Uterus (tissue), 4 donors: ENCODE measurements around the gene ZFTA. TPM values are rescaled to one million over a fixed set of nuclear protein-coding genes. Genes with fewer than 3 reads are reported as not detected.

Source experiments
- DNase-seq, 2 donors: peaks; one replicate each; pipeline ENCODE4 v3.0.0-alpha.2; 2019 to 2020
- H3K27ac ChIP-seq, 2 donors: fragments of 200-600 bp; sonication (generic); 1 replicate in 1 of 2; 2 replicates in 1 of 2; pipeline ENCODE4 v1.5.1; 2016 to 2018
- H3K27me3 ChIP-seq, 2 donors: fragments of 200-600 bp; sonication (generic); one replicate each; pipeline ENCODE4 v1.5.1; 2018 to 2019; ENCODE audit warnings: control low read depth in 1 of 2
- H3K36me3 ChIP-seq, 2 donors: fragments of 200-600 bp; sonication (generic); one replicate each; pipeline ENCODE4 v1.5.1; 2019; ENCODE audit warnings: control low read depth in 1 of 2
- H3K4me1 ChIP-seq, 2 donors: fragments of 200-600 bp; sonication (generic); one replicate each; pipeline ENCODE4 v1.5.1; 2018 to 2019; ENCODE audit warnings: control low read depth in 1 of 2
- H3K4me3 ChIP-seq, 2 donors: fragments of 200-600 bp; sonication (generic); 1 replicate in 1 of 2; 2 replicates in 1 of 2; pipeline ENCODE4 v1.5.1; 2018 to 2019; ENCODE audit warnings: mild to moderate bottlenecking in 1 of 2
- H3K9me3 ChIP-seq, 2 donors: fragments of 200-600 bp; sonication (generic); one replicate each; pipeline ENCODE4 v1.5.1; 2019; ENCODE audit warnings: control low read depth in 1 of 2
- CTCF ChIP-seq, 4 experiments: fragments of 200-600 bp in 2 of 4; fragments of 450-650 bp in 2 of 4; sonication (generic) in 2 of 4; IDR thresholded peaks; one replicate each; pipeline ENCODE4 v1.5.1; 2016 to 2019; ENCODE audit warnings: antibody characterized with exemption in 4 of 4, mild to moderate bottlenecking in 2 of 4, moderate library complexity in 1 of 4
- POLR2A ChIP-seq, 2 donors: fragments of 450-650 bp; IDR thresholded peaks; one replicate each; pipeline ENCODE4 v1.6.1; 2016; ENCODE audit warnings: antibody characterized with exemption in 2 of 2, mild to moderate bottlenecking in 1 of 2, moderate library complexity in 1 of 2
- intact Hi-C: fragments of 100-400 bp; cut with DNase I; formaldehyde crosslinking; loops from one replicate; pipeline ENCODE4 v1.15.1; 2023; ENCODE audit warnings: low total_unique reads
- total RNA-seq, 4 donors: library from RNA; depleted of rRNA in 3 of 4; stranded (reverse); fragments of >200 nt in 3 of 4; gene quantifications; one replicate each; pipeline versions ENCODE4 v1.1.0 to v1.2.4, GENCODE V29; 2014 to 2023
- donor health status: DM: yes; HTN: yes; CAD: no.

The ZFTA gene
- total RNA-seq, 4 donors from 2014 or later, result 19.7 to 61.5 (median 48.4) TPM

GRCh38 chr11:63804259-63804658, 35.7 kb upstream of the ZFTA start:
- no peak for TF ChIP-seq CTCF (IDR thresholded peaks at IDR 0.05)
- TF ChIP-seq POLR2A (IDR thresholded peaks at IDR 0.05), result no peak
- Histone ChIP-seq H3K4me1 (no peaks in the 10 kb centered on the region), H3K27me3 (no peaks in the 10 kb centered on the region), H3K4me3 (no peak overlapping the region), H3K27ac (no peak overlapping the region), H3K36me3 (no peaks in the 10 kb centered on the region), H3K9me3 (no peaks in the 10 kb centered on the region)
- intact Hi-C loops, result no loop called here
- DNase-seq, result no peak

DNA sequence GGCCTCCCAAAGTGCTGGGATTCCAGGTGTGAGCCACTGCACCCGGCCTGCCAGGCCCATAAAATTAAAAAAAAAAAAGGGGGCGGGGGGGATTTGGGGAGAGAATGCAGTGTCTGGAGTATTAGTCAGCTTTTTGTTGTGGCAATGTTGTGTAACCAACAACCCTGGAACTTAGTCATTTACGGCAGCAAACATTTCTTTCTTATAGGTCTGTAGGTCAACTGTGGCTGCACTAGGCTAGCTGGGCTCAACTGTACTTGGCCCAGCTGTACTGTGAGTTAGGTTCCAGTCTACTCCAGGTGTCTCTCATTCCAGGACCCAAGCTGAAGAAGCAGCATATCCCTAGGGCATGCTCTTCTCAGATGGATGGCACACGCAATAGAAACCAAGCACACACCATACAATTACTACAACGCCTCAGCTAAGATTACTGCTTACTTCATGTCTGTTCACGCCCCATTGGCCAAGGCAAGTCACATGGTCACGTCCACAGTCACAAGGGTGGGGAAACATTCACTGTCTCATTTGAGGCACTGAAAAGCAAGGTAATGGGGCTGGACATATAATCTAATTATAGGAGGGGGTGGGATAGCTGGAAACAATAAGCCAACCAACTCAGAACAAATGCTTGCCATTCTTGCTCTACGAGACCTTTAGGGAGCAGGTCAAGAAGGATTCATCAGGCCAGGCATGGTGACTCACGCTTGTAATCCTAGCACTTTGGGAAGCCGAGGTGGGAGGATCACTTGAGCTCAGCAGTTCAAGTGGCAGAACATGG, 34.3 kb upstream of the ZFTA start:
- H3K27ac ChIP-seq, result no peak overlapping the region
- no peaks in the 10 kb centered on the region for H3K36me3 ChIP-seq
- intact Hi-C loops, result no loop called here
- no peak overlapping the region for H3K4me3 ChIP-seq
- no peaks in the 10 kb centered on the region for H3K4me1 ChIP-seq
- no peaks in the 10 kb centered on the region for H3K9me3 ChIP-seq
- no peak for DNase-seq
- H3K27me3 ChIP-seq, result no peaks in the 10 kb centered on the region
- no peak for TF ChIP-seq CTCF (IDR thresholded peaks at IDR 0.05)
- no peak for TF ChIP-seq POLR2A (IDR thresholded peaks at IDR 0.05)

DNA sequence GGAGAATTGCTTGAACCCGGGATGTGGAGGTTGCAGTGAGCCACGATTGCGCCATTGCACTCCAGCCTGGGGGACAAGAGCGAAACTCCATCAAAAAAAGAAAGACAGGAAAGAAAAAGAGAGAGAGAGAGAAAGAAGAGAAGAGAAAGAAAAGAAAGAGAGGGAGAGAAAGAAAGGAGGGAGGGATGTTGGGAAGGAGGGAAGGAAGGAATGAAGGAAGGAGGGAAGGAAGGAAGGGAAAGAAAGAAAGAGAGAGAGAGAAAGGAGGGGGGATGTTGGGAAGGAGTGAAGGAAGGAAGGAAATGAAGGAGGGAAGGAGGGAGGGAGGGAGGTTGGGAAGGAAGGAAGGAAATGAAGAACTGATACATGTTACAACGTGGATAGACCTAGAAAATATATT, 32.3 kb upstream of the ZFTA start:
- no peak for DNase-seq
- Histone ChIP-seq H3K36me3 (no peaks in the 10 kb centered on the region), H3K27me3 (no peaks in the 10 kb centered on the region), H3K4me3 (no peak overlapping the region), H3K27ac (no peak overlapping the region), H3K4me1 (no peaks in the 10 kb centered on the region), H3K9me3 (no peaks in the 10 kb centered on the region)
- TF ChIP-seq CTCF (IDR thresholded peaks at IDR 0.05) (no peak), POLR2A (IDR thresholded peaks at IDR 0.05) (no peak)
- intact Hi-C loops, result no loop called here

DNA sequence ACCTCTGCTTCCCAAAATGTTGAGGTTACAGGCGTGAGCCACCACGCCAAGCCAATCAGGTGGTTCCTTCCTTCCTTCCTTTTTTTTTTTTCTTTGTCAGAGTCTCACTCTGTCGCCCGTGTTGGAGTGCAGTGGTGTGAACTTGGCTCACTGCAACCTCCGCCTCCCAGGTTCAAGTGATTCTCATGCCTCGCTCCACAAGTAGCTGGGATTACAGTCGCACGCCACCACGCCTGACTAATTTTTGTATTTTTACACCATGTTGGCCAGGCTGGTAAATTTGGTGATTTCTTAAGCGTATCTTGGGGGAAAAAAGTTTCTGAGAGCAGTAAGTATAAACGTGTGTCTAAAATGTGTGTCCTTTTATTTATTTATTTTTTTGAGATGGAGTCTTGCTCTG, 26.5 kb upstream of the ZFTA start:
- intact Hi-C loops, result no loop called here
- TF ChIP-seq CTCF (IDR thresholded peaks at IDR 0.05), result no peak
- no peak for TF ChIP-seq POLR2A (IDR thresholded peaks at IDR 0.05)
- no peaks in the 10 kb centered on the region for H3K27me3 ChIP-seq
- H3K4me3 ChIP-seq, result no peak overlapping the region
- no peak for DNase-seq
- no peak overlapping the region for H3K27ac ChIP-seq
- no peaks in the 10 kb centered on the region for H3K4me1 ChIP-seq
- no peaks in the 10 kb centered on the region for H3K36me3 ChIP-seq
- H3K9me3 ChIP-seq, result no peaks in the 10 kb centered on the region

GRCh38 chr11:63793161-63793560, 24.6 kb upstream of the ZFTA start:
- H3K9me3 ChIP-seq, result no peaks in the 10 kb centered on the region
- DNase-seq, result no peak
- H3K27me3 ChIP-seq, result no peaks in the 10 kb centered on the region
- TF ChIP-seq CTCF (IDR thresholded peaks at IDR 0.05), result no peak
- no peak for TF ChIP-seq POLR2A (IDR thresholded peaks at IDR 0.05)
- no peak overlapping the region for H3K27ac ChIP-seq
- H3K36me3 ChIP-seq, result no peaks in the 10 kb centered on the region
- no peak overlapping the region for H3K4me3 ChIP-seq
- H3K4me1 ChIP-seq, result no peaks in the 10 kb centered on the region
- intact Hi-C loops, result no loop called here
